Neuronal stem cell (in vitro differentiated cells): Measurements from ENCODE around the gene ZC3H12C.

Experiments
- DNase-seq: peaks from one replicate; pipeline ENCODE4 v3.0.0-alpha.2; 2013; ENCODE audit warnings: low spot score
- H2AFZ ChIP-seq: one replicate; pipeline ENCODE4 v1.6.1; 2013; ENCODE audit warnings: mild to moderate bottlenecking, low read length, inconsistent platforms
- H2AK5ac ChIP-seq: 2 replicates; pipeline ENCODE4 v1.6.1; 2013; ENCODE audit warnings: low read depth, mild to moderate bottlenecking, inconsistent platforms, low read length, moderate library complexity, mixed read lengths
- H2BK120ac ChIP-seq: 2 replicates; pipeline ENCODE4 v1.6.1; 2013; ENCODE audit warnings: low read depth, mild to moderate bottlenecking, inconsistent platforms, low read length, moderate library complexity, mixed read lengths
- H2BK12ac ChIP-seq: one replicate; pipeline ENCODE4 v1.6.1; 2013; ENCODE audit warnings: low read length, inconsistent platforms
- H2BK15ac ChIP-seq: 2 replicates; pipeline ENCODE4 v1.6.1; 2013; ENCODE audit warnings: mild to moderate bottlenecking, low read length, inconsistent platforms, mixed read lengths
- H2BK5ac ChIP-seq: one replicate; pipeline ENCODE4 v1.6.1; 2013; ENCODE audit warnings: inconsistent platforms, mild to moderate bottlenecking, low read length, moderate library complexity
- H3K14ac ChIP-seq: one replicate; pipeline ENCODE4 v1.6.1; 2013; ENCODE audit warnings: low read length, inconsistent platforms
- H3K18ac ChIP-seq: 2 replicates; pipeline ENCODE4 v1.6.1; 2013; ENCODE audit warnings: low read length, inconsistent platforms
- H3K23ac ChIP-seq: 2 replicates; pipeline ENCODE4 v1.6.1; 2013; ENCODE audit warnings: low read depth, mild to moderate bottlenecking, mixed read lengths, low read length, inconsistent platforms; ENCODE audit not compliant: poor library complexity
- H3K27ac ChIP-seq: replicated peaks from 3 replicates; pipeline ENCODE4 v1.5.1; 2013; ENCODE audit warnings: low read length, inconsistent platforms
- H3K27me3 ChIP-seq, 3 experiments: 2 replicates each; pipeline ENCODE4 v1.6.1; 2013; ENCODE audit warnings: low read length in 3 of 3, mild to moderate bottlenecking in 2 of 3, inconsistent platforms in 1 of 3, low read depth in 1 of 3, mixed read lengths in 1 of 3, moderate library complexity in 1 of 3; ENCODE audit not compliant: control insufficient read depth in 3 of 3, insufficient read depth in 3 of 3
- H3K36me3 ChIP-seq, 2 donors: replicated peaks in 1 of 2; 2 replicates each; pipeline ENCODE4 v1.6.1; 2013; ENCODE audit warnings: low read length in 2 of 2; ENCODE audit not compliant: control insufficient read depth in 2 of 2, insufficient read depth in 2 of 2
- H3K4ac ChIP-seq: 2 replicates; pipeline ENCODE4 v1.6.1; 2013; ENCODE audit warnings: inconsistent platforms, mild to moderate bottlenecking, low read length, moderate library complexity
- H3K4me1 ChIP-seq, 2 donors: 1 replicate in 1 of 2; 2 replicates in 1 of 2; pipeline ENCODE4 v1.6.1; 2013; ENCODE audit warnings: low read length in 2 of 2, low read depth in 1 of 2; ENCODE audit not compliant: control insufficient read depth in 2 of 2, insufficient read depth in 1 of 2
- H3K4me2 ChIP-seq: one replicate; pipeline ENCODE4 v1.6.1; 2013; ENCODE audit warnings: mild to moderate bottlenecking, low read length, inconsistent platforms; ENCODE audit not compliant: insufficient read depth, poor library complexity, severe bottlenecking
- H3K4me3 ChIP-seq, 2 donors: 2 replicates each; pipeline ENCODE4 v1.5.1; 2013; ENCODE audit warnings: low read length in 2 of 2, mild to moderate bottlenecking in 2 of 2, inconsistent platforms in 1 of 2, moderate library complexity in 1 of 2
- H3K79me1 ChIP-seq: one replicate; pipeline ENCODE4 v1.6.1; 2013; ENCODE audit warnings: low read depth, mild to moderate bottlenecking, inconsistent platforms, low read length, moderate library complexity
- H3K9ac ChIP-seq: one replicate; pipeline ENCODE4 v1.6.1; 2013; ENCODE audit warnings: mild to moderate bottlenecking, low read depth, low read length, inconsistent platforms; ENCODE audit not compliant: poor library complexity
- H3K9me3 ChIP-seq, 2 donors: replicated peaks in 1 of 2; 2 replicates each; pipeline versions ENCODE3 to v1.6.1; 2013; ENCODE audit warnings: low read length in 2 of 2, mild to moderate bottlenecking in 2 of 2, inconsistent platforms in 1 of 2, low read depth in 1 of 2, mixed read lengths in 1 of 2, moderate library complexity in 1 of 2; ENCODE audit not compliant: control insufficient read depth in 2 of 2, insufficient read depth in 1 of 2
- H4K8ac ChIP-seq: one replicate; pipeline ENCODE4 v1.6.1; 2013; ENCODE audit warnings: low read depth, mild to moderate bottlenecking, inconsistent platforms, low read length, moderate library complexity
- H4K91ac ChIP-seq: one replicate; pipeline ENCODE4 v1.6.1; 2013; ENCODE audit warnings: low read length, low read depth, mild to moderate bottlenecking, inconsistent platforms; ENCODE audit not compliant: poor library complexity
- WGBS, 2 donors: extraction: QIAGEN DNeasy Blood & Tissue Kit; methylation state at CpG; one replicate each; pipeline ENCODE4 v1.1.7; 2013; ENCODE audit warnings: missing lambda C conversion rate in 2 of 2, mixed read lengths in 1 of 2; ENCODE audit not compliant: insufficient read length in 2 of 2, insufficient replicate concordance in 1 of 2; ENCODE audit errors: extremely low coverage in 2 of 2; 5-methylcytosine and 5-hydroxymethylcytosine counted together

The ZC3H12C gene

GRCh38 chr11:110219006-110219785 is 126.0 kb downstream of the ZC3H12C start:
- no peak overlapping the region for H3K27ac ChIP-seq
- no peak overlapping the region for H3K4ac ChIP-seq
- no peak overlapping the region for H4K8ac ChIP-seq
- no CpG with 5 or more reads among the region's 4 CpGs for WGBS, 2 donors
- no peak overlapping the region for H3K14ac ChIP-seq
- H3K79me1 ChIP-seq = no peaks in the 10 kb centered on the region
- peaks cover 0 to 11% of the 10 kb centered on the region in 2 donors for H3K36me3 ChIP-seq
- no peaks in the 10 kb centered on the region for H3K27me3 ChIP-seq
- H3K4me2 ChIP-seq = no peak overlapping the region
- H4K91ac ChIP-seq = no peak overlapping the region
- no peak for DNase-seq
- no peak overlapping the region for H2AFZ ChIP-seq
- no peak overlapping the region for H3K9ac ChIP-seq
- no peak overlapping the region for H2BK12ac ChIP-seq
- H3K23ac ChIP-seq = no peak overlapping the region
- no peak overlapping the region for H3K18ac ChIP-seq
- no peak overlapping the region for H2BK5ac ChIP-seq
- H3K9me3 ChIP-seq = peaks cover 0 to under 1% of the 10 kb centered on the region in 2 donors
- H3K4me1 ChIP-seq = no peaks in the 10 kb centered on the region
- no peak overlapping the region for H2AK5ac ChIP-seq
- no peak overlapping the region for H2BK120ac ChIP-seq
- H3K4me3 ChIP-seq = no peak overlapping the region
- H2BK15ac ChIP-seq = no peak overlapping the region
